ENCODE data around the gene VAT1. TPM values are rescaled to one million over a fixed set of nuclear protein-coding genes. Genes with fewer than 3 reads are reported as not detected.

Gene VAT1
- total and polyA plus RNA-seq, 2 of the 13 experiments (the other 11 are each of a cell fraction or from before 2014, with no cell fraction given) = 143 to 205 TPM

GRCh38 chr17:42997984-42998938 lies 23.9 kb downstream of the VAT1 start, which contains the start of gene RPL27 (continued):
- TF ChIP-seq, protein P1, sequence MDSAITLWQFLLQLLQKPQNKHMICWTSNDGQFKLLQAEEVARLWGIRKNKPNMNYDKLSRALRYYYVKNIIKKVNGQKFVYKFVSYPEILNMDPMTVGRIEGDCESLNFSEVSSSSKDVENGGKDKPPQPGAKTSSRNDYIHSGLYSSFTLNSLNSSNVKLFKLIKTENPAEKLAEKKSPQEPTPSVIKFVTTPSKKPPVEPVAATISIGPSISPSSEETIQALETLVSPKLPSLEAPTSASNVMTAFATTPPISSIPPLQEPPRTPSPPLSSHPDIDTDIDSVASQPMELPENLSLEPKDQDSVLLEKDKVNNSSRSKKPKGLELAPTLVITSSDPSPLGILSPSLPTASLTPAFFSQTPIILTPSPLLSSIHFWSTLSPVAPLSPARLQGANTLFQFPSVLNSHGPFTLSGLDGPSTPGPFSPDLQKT (CRISPR knock-in tag; IDR thresholded peaks at IDR 0.05; ENCODE audit: borderline replicate concordance) = no peak
- TF ChIP-seq ELF4 (CRISPR knock-in tag; IDR thresholded peaks at IDR 0.05; ENCODE audit: borderline replicate concordance) (peak; percentile 99), ARID3A (IDR thresholded peaks at IDR 0.05; ENCODE audit: low read depth, low read length) (peak; percentile 90), ZNF207 (IDR thresholded peaks at IDR 0.05; ENCODE audit: borderline replicate concordance) (no peak), ZSCAN22 (CRISPR knock-in tag; IDR thresholded peaks at IDR 0.05) (no peak; the same call in 1 of the 2 replicates), ZMYM2 (CRISPR knock-in tag; IDR thresholded peaks at IDR 0.05) (0 out of 2 replicates have a peak, but pooled peaks have one; percentile 67), THAP11 (CRISPR knock-in tag; IDR thresholded peaks at IDR 0.05) (peak; percentile 97), FOXP4 (CRISPR knock-in tag; IDR thresholded peaks at IDR 0.05) (peak; percentile 91), FOXJ3 (CRISPR knock-in tag; IDR thresholded peaks at IDR 0.05; ENCODE audit: borderline replicate concordance) (peak; percentile 94)
- TF ChIP-seq, protein P2, sequence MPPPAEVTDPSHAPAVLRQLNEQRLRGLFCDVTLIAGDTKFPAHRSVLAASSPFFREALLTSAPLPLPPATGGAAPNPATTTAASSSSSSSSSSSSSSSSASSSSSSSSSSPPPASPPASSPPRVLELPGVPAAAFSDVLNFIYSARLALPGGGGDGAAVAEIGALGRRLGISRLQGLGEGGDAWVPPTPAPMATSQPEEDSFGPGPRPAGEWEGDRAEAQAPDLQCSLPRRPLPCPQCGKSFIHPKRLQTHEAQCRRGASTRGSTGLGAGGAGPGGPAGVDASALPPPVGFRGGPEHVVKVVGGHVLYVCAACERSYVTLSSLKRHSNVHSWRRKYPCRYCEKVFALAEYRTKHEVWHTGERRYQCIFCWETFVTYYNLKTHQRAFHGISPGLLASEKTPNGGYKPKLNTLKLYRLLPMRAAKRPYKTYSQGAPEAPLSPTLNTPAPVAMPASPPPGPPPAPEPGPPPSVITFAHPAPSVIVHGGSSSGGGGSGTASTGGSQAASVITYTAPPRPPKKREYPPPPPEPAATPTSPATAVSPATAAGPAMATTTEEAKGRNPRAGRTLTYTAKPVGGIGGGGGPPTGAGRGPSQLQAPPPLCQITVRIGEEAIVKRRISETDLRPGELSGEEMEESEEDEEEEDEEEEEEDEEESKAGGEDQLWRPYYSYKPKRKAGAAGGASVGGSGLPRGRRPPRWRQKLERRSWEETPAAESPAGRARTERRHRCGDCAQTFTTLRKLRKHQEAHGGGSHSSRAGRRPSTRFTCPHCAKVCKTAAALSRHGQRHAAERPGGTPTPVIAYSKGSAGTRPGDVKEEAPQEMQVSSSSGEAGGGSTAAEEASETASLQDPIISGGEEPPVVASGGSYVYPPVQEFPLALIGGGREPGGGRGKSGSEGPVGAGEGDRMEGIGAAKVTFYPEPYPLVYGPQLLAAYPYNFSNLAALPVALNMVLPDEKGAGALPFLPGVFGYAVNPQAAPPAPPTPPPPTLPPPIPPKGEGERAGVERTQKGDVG (CRISPR knock-in tag; IDR thresholded peaks at IDR 0.05; ENCODE audit: borderline replicate concordance) = peak; percentile 99; the same call in 1 of the 2 replicates
- TF ChIP-seq, protein P3, sequence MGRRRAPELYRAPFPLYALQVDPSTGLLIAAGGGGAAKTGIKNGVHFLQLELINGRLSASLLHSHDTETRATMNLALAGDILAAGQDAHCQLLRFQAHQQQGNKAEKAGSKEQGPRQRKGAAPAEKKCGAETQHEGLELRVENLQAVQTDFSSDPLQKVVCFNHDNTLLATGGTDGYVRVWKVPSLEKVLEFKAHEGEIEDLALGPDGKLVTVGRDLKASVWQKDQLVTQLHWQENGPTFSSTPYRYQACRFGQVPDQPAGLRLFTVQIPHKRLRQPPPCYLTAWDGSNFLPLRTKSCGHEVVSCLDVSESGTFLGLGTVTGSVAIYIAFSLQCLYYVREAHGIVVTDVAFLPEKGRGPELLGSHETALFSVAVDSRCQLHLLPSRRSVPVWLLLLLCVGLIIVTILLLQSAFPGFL (CRISPR knock-in tag; IDR thresholded peaks at IDR 0.05) = no peak
